ENCODE results near the gene MOB3C. TPM values are rescaled to one million over a fixed set of nuclear protein-coding genes. Genes with fewer than 3 reads are reported as not detected.

Gene MOB3C
- total RNA-seq, 1 donor from 2014 or later = 16.1 TPM

DNA sequence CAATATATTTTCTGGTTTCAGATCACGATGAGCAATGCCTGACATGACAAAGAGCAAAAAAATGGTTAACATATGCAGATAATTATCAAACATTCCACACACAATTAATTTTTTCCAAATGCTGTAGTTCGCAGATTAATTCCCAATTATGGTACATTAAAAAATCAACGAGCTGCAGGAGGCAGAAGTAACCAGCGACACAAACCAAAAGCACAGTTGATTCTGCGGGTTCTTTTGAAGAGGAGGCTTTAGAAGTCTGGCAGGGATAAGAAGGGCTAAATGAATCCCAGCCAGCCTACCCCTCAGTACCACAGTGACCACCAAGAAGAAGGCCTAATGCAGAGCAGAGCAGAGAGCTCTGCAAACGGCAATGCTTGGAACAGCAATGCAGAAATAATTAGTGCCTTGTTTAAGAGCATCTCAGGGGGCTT, 48.1 kb downstream of the MOB3C start:
- H3K4me3 ChIP-seq = no peak overlapping the region
- no peak for DNase-seq (ENCODE audit: low spot score in 2 of 2)
- intact Hi-C loops (cut with DNase I) = no loop called here
- H3K27ac ChIP-seq = no peak overlapping the region
- H3K36me3 ChIP-seq = peaks cover 40 to 46% of the 10 kb centered on the region in 2 donors
- no peaks in the 10 kb centered on the region for H3K9me3 ChIP-seq
- TF ChIP-seq, protein P1, sequence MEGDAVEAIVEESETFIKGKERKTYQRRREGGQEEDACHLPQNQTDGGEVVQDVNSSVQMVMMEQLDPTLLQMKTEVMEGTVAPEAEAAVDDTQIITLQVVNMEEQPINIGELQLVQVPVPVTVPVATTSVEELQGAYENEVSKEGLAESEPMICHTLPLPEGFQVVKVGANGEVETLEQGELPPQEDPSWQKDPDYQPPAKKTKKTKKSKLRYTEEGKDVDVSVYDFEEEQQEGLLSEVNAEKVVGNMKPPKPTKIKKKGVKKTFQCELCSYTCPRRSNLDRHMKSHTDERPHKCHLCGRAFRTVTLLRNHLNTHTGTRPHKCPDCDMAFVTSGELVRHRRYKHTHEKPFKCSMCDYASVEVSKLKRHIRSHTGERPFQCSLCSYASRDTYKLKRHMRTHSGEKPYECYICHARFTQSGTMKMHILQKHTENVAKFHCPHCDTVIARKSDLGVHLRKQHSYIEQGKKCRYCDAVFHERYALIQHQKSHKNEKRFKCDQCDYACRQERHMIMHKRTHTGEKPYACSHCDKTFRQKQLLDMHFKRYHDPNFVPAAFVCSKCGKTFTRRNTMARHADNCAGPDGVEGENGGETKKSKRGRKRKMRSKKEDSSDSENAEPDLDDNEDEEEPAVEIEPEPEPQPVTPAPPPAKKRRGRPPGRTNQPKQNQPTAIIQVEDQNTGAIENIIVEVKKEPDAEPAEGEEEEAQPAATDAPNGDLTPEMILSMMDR (IDR thresholded peaks at IDR 0.05) = no peak
- H3K27me3 ChIP-seq = no peaks in the 10 kb centered on the region
- peaks cover 3 to 5% of the 10 kb centered on the region in 2 donors for H3K4me1 ChIP-seq

DNA sequence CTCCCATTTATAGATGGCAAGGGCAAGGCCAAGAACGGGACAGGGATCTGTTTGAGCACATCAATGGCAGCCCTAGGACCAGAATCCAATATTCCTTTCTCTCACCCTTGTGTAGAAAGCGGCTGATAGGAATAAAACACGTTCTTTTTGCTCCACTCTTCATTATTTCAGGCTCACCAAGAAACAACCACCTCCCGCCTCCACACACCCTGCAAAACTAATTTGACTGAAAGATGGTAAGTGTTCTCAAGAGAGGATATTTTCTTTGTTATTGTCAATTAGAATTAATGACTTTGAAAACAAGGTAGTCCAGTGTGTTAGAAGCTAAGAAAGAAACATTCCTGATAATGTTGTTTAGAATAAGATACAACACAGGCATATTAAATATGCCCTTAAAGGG, 53.3 kb downstream of the MOB3C start:
- Histone ChIP-seq H3K36me3 (peaks cover 66 to 87% of the 10 kb centered on the region in 2 donors), H3K9me3 (no peaks in the 10 kb centered on the region), H3K4me3 (no peak overlapping the region), H3K27me3 (no peaks in the 10 kb centered on the region), H3K27ac (no peak overlapping the region), H3K4me1 (no peaks in the 10 kb centered on the region)
- TF ChIP-seq, protein P1 (IDR thresholded peaks at IDR 0.05) = no peak
- DNase-seq (ENCODE audit: low spot score in 2 of 2) = no peak
- intact Hi-C loops (cut with DNase I) = no loop called here

DNA sequence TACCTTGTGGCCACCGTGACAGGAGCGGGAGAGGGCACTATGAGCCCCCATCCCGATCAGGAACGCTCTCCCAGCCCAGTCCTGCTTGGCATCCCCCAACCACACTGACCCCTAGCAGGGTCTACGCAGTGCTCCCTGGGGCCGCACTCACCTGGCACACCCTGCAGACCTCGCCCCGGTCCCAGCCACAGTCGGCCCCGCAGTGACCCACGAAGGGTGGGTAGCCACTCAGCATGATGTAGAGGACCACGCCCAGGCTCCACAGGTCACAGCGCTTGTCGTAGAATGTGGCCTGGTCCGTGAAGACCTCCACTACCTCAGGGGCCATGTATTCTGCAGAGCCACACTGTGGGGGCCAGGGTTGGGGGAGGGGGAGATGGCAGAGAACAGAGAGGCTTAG, 54.1 kb downstream of the MOB3C start:
- Histone ChIP-seq H3K27ac (no peak overlapping the region), H3K4me3 (no peak overlapping the region), H3K4me1 (no peaks in the 10 kb centered on the region), H3K9me3 (no peaks in the 10 kb centered on the region), H3K27me3 (no peaks in the 10 kb centered on the region), H3K36me3 (peaks cover 61 to 88% of the 10 kb centered on the region in 2 donors)
- no peak for DNase-seq (ENCODE audit: low spot score in 2 of 2)
- intact Hi-C loops (cut with DNase I) = no loop called here
- TF ChIP-seq, protein P1 (IDR thresholded peaks at IDR 0.05) = no peak

DNA sequence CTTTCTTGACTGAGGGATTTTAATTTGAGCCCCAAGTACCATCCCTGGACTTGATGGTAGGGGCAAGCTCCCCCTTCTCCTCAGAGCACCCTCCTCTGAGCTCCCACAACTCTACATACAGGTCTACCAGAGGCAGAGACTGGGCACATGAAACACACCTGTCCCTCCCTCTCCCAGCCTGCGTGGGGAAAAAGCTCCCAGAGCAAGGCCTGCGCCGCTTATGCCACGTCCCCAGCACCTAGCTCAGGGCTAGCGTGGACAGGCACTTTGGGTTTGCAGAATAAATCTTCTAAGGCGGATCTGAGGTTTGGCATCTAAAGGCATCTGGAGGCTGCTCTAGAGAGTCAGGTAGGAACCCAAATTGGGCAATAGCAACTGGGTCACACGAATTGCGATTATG, 57.6 kb downstream of the MOB3C start:
- no peak overlapping the region for H3K4me3 ChIP-seq
- DNase-seq (ENCODE audit: low spot score in 2 of 2) = no peak
- H3K27ac ChIP-seq = no peak overlapping the region
- no peaks in the 10 kb centered on the region for H3K4me1 ChIP-seq
- H3K36me3 ChIP-seq = peaks cover 39 to 58% of the 10 kb centered on the region in 2 donors
- intact Hi-C loops (cut with DNase I) = no loop called here
- H3K27me3 ChIP-seq = no peaks in the 10 kb centered on the region
- TF ChIP-seq, protein P1 (IDR thresholded peaks at IDR 0.05) = no peak
- no peaks in the 10 kb centered on the region for H3K9me3 ChIP-seq

DNA sequence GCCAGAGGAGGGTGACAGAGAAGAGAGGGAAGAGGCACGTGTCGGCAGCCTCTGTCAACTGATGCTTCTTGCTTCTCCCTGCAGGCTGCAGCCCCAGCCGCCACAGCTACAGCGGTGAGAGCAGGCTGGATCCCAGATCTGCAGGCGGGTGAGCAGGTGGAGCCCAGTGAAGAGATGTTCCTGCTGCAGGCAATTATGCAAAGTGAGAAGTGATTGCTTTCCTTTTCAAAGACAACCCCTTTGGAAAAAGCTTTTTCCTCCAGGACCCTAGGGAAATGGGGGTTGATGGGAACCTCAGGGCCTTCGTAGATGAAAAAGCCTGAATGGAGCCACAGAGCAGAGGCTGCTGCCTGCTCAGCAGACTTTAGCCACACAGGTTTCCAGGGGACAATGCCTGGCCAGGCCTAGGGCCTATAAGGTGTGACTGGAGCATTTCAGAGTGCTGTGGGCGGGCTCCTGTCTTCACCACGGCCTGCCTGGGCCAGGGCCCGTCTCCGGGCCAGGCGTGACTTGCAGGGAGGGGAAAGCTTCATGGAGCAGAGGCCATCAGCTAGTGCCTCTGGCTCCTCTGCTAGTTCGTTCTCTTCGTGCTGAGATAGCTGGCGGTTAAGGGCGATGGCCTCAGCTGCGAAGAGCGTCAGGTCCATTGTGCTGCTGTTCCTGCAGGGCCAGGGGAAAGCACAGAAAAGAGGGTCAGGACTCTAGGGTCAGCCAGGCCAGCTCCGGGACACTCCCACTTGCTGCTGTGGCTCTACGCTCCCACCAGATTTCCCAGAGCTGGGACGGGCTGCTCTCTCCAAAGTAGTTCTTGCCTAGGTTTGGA, 58.3 kb downstream of the MOB3C start:
- TF ChIP-seq, protein P1 (IDR thresholded peaks at IDR 0.05) = no peak
- H3K36me3 ChIP-seq = peaks cover 39 to 55% of the 10 kb centered on the region in 2 donors
- H3K4me1 ChIP-seq = no peaks in the 10 kb centered on the region
- intact Hi-C loops (cut with DNase I) = no loop called here
- no peak for DNase-seq (ENCODE audit: low spot score in 2 of 2)
- no peaks in the 10 kb centered on the region for H3K9me3 ChIP-seq
- H3K27ac ChIP-seq = no peak overlapping the region
- H3K27me3 ChIP-seq = no peaks in the 10 kb centered on the region
- H3K4me3 ChIP-seq = no peak overlapping the region

Other genes with a start within 250 kb of the MOB3C start
- gene FAAH, start 222.5 kb downstream of the MOB3C start, total RNA-seq = 6.0 TPM
- gene DMBX1, start 127.0 kb downstream of the MOB3C start, total RNA-seq = not detected
- not detected for gene KNCN, start 65.2 kb downstream of the MOB3C start, total RNA-seq
- gene MKNK1, start 12.5 kb downstream of the MOB3C start, total RNA-seq = 47.8 TPM
- 23.6 TPM for gene ATPAF1, start 51.6 kb upstream of the MOB3C start, total RNA-seq
- not detected for gene TEX38, start 55.0 kb upstream of the MOB3C start, total RNA-seq
- 99.8 TPM for gene EFCAB14, start 102.3 kb upstream of the MOB3C start, total RNA-seq
- 243 TPM for gene CYP4B1, start 182.2 kb upstream of the MOB3C start, total RNA-seq

Data from ascending aorta (tissue), 2 donors.